Liver (tissue), 9 donors: ENCODE measurements around the gene KCP. TPM values are rescaled to one million over a fixed set of nuclear protein-coding genes. Genes with fewer than 3 reads are reported as not detected.

Experiments
- DNase-seq: peaks from one replicate; pipeline ENCODE4 v3.0.0-alpha.2; 2017; ENCODE audit warnings: low spot score
- H3K27ac ChIP-seq, 2 donors: one replicate each; pipeline ENCODE4 v1.7.0; 2013; ENCODE audit warnings: inconsistent platforms in 2 of 2, low read length in 2 of 2, control low read depth in 1 of 2, low read depth in 1 of 2, mild to moderate bottlenecking in 1 of 2
- H3K27me3 ChIP-seq, 4 donors: one replicate each; pipeline versions ENCODE4 v1.6.1 to v1.7.0; 2013; ENCODE audit warnings: low read length in 3 of 4, inconsistent platforms in 1 of 4, mild to moderate bottlenecking in 1 of 4, moderate library complexity in 1 of 4; ENCODE audit not compliant: control insufficient read depth in 4 of 4, insufficient read depth in 4 of 4
- H3K36me3 ChIP-seq, 4 donors: one replicate each; pipeline versions ENCODE4 v1.6.1 to v1.7.0; 2013; ENCODE audit warnings: low read length in 3 of 4, mild to moderate bottlenecking in 3 of 4, low read depth in 1 of 4, moderate library complexity in 1 of 4; ENCODE audit not compliant: control insufficient read depth in 4 of 4, insufficient read depth in 3 of 4
- H3K4me1 ChIP-seq, 4 donors: one replicate each; pipeline versions ENCODE4 v1.6.1 to v1.7.0; 2013; ENCODE audit warnings: low read length in 3 of 4, mild to moderate bottlenecking in 3 of 4, moderate library complexity in 1 of 4; ENCODE audit not compliant: control insufficient read depth in 4 of 4, insufficient read depth in 4 of 4
- H3K4me3 ChIP-seq, 3 donors: one replicate each; pipeline versions ENCODE4 v1.6.1 to v1.7.0; 2013; ENCODE audit warnings: low read length in 3 of 3, control low read depth in 1 of 3, low read depth in 1 of 3, mild to moderate bottlenecking in 1 of 3
- H3K9ac ChIP-seq, 2 donors: one replicate each; pipeline ENCODE4 v1.7.0; 2013; ENCODE audit warnings: low read length in 2 of 2, mild to moderate bottlenecking in 2 of 2, moderate library complexity in 2 of 2, control low read depth in 1 of 2, low read depth in 1 of 2
- H3K9me3 ChIP-seq, 4 donors: one replicate each; pipeline versions ENCODE4 v1.6.1 to v1.7.0; 2013; ENCODE audit warnings: low read length in 3 of 4; ENCODE audit not compliant: control insufficient read depth in 4 of 4
- ATF3 ChIP-seq: IDR thresholded peaks from 2 replicates; pipeline ENCODE4 v1.6.1; 2016; ENCODE audit warnings: antibody characterized with exemption
- CTCF ChIP-seq: fragments of 150-350 bp; IDR thresholded peaks from 2 replicates; pipeline ENCODE4 v1.5.1; 2017; ENCODE audit warnings: improper control_type of control experiment, low read depth, low read length; ENCODE audit not compliant: missing input control
- EGR1 ChIP-seq, 2 donors: IDR thresholded peaks; 2 replicates each; pipeline ENCODE4 v1.6.1; 2016 to 2018; ENCODE audit warnings: antibody characterized with exemption in 2 of 2, low read depth in 2 of 2
- FOXA1 ChIP-seq: IDR thresholded peaks from 2 replicates; pipeline ENCODE4 v1.6.1; 2016; ENCODE audit warnings: antibody characterized with exemption
- FOXA2 ChIP-seq: IDR thresholded peaks from 2 replicates; pipeline ENCODE4 v1.6.1; 2016; ENCODE audit warnings: antibody characterized with exemption
- GABPA ChIP-seq, 2 donors: IDR thresholded peaks in 1 of 2; conservative IDR thresholded peaks in 1 of 2; 2 replicates each; pipeline ENCODE4 v1.6.1; 2016; ENCODE audit warnings: antibody characterized with exemption in 2 of 2, mild to moderate bottlenecking in 1 of 2, moderate library complexity in 1 of 2
- HNF4A ChIP-seq, 2 donors: conservative IDR thresholded peaks; 2 replicates each; pipeline ENCODE4 v1.6.1; 2016; ENCODE audit warnings: antibody characterized with exemption in 2 of 2, mild to moderate bottlenecking in 2 of 2
- HNF4G ChIP-seq: IDR thresholded peaks from 2 replicates; pipeline ENCODE4 v1.6.1; 2016; ENCODE audit warnings: antibody characterized with exemption
- JUND ChIP-seq, 2 donors: IDR thresholded peaks; 2 replicates each; pipeline ENCODE4 v1.6.1; 2016; ENCODE audit warnings: antibody characterized with exemption in 2 of 2
- MAX ChIP-seq: IDR thresholded peaks from 2 replicates; pipeline ENCODE4 v1.6.1; 2016; ENCODE audit warnings: antibody characterized with exemption
- NR2F2 ChIP-seq: IDR thresholded peaks from 2 replicates; pipeline ENCODE4 v1.6.1; 2016; ENCODE audit warnings: antibody characterized with exemption
- RAD21 ChIP-seq, 2 donors: IDR thresholded peaks; 2 replicates each; pipeline ENCODE4 v1.6.1; 2016; ENCODE audit warnings: antibody characterized with exemption in 2 of 2, mild to moderate bottlenecking in 2 of 2
- REST ChIP-seq: IDR thresholded peaks from 2 replicates; pipeline ENCODE4 v1.6.1; 2016; ENCODE audit warnings: antibody characterized with exemption, mild to moderate bottlenecking
- RXRA ChIP-seq, 2 donors: IDR thresholded peaks; 2 replicates each; pipeline ENCODE4 v1.6.1; 2017 to 2018; ENCODE audit warnings: antibody characterized with exemption in 2 of 2, mild to moderate bottlenecking in 1 of 2
- SP1 ChIP-seq: IDR thresholded peaks from 2 replicates; pipeline ENCODE4 v1.6.1; 2018; ENCODE audit warnings: antibody characterized with exemption, mild to moderate bottlenecking
- TAF1 ChIP-seq: conservative IDR thresholded peaks from 2 replicates; pipeline ENCODE4 v1.6.1; 2016; ENCODE audit warnings: antibody characterized with exemption, mild to moderate bottlenecking
- YY1 ChIP-seq: IDR thresholded peaks from 2 replicates; pipeline ENCODE4 v1.6.1; 2016; ENCODE audit warnings: antibody characterized with exemption, mild to moderate bottlenecking
- ZBTB33 ChIP-seq: IDR thresholded peaks from 2 replicates; pipeline ENCODE4 v1.6.1; 2016; ENCODE audit warnings: antibody characterized with exemption
- WGBS: extraction: QIAGEN DNeasy Blood & Tissue Kit; methylation state at CpG from one replicate; pipeline ENCODE4 v1.1.7; 2013; 5-methylcytosine and 5-hydroxymethylcytosine counted together
- polyA plus RNA-seq, 2 donors: library from polyadenylated mRNA; stranded (reverse) in 1 of 2; unstranded in 1 of 2; fragments of 200-250 nt in 1 of 2; fragments of >200 nt in 1 of 2; fragmentation: Nextera tagmentation in 1 of 2; extraction: Ambion mirVana in 1 of 2; gene quantifications; one replicate each; pipeline versions ENCODE4 v1.2.1 to v1.2.3, GENCODE V29; 2013 to 2015
- total RNA-seq, 2 donors: library from RNA; depleted of rRNA; stranded (reverse); fragments of >200 nt; gene quantifications; one replicate each; pipeline ENCODE4 v1.2.3, GENCODE V29; 2014
- donor health status: healthy.
- donor health status: healthy.
- donor health status: healthy.
- donor health status: healthy.
- donor health status: healthy.

The KCP gene
- total and polyA plus RNA-seq, 4 donors = 0.02 to 0.08 (median 0.05) TPM; not detected in 1

- WGBS = 86% methylated on average over 14 of the region's 14 CpGs
- Histone ChIP-seq H3K9ac (no peak overlapping the region), H3K4me1 (peaks cover 0 to 17% (median 11%) of the 10 kb centered on the region in 4 donors), H3K36me3 (no peaks in the 10 kb centered on the region), H3K27me3 (no peaks in the 10 kb centered on the region), H3K4me3 (no peak overlapping the region), H3K27ac (no peak overlapping the region), H3K9me3 (no peaks in the 10 kb centered on the region)
- DNase-seq = no peak
- TF ChIP-seq GABPA (IDR thresholded peaks at IDR 0.05 in 1 of 2, conservative IDR thresholded peaks at IDR 0.05 in 1 of 2) (no peak), HNF4A (conservative IDR thresholded peaks at IDR 0.05) (no peak), JUND (IDR thresholded peaks at IDR 0.05) (no peak), EGR1 (IDR thresholded peaks at IDR 0.05; ENCODE audit: low read depth in 2 of 2) (no peak), REST (no peak), NR2F2 (no peak), FOXA2 (no peak), FOXA1 (no peak), ZBTB33 (no peak), TAF1 (no peak), RXRA (IDR thresholded peaks at IDR 0.05) (no peak)
These were observed 6.7 kb downstream of the KCP start for GRCh38 chr7:128903621-128904361.

- H3K27me3 ChIP-seq = no peaks in the 10 kb centered on the region
- WGBS = 87% methylated on average over 12 of the region's 12 CpGs
- peaks cover 0 to 17% (median 13%) of the 10 kb centered on the region in 4 donors for H3K4me1 ChIP-seq
- no peak overlapping the region for H3K4me3 ChIP-seq
- no peak overlapping the region for H3K9ac ChIP-seq
- no peak overlapping the region for H3K27ac ChIP-seq
- no peaks in the 10 kb centered on the region for H3K9me3 ChIP-seq
- no peaks in the 10 kb centered on the region for H3K36me3 ChIP-seq
- DNase-seq = no peak
- TF ChIP-seq YY1 (no peak), TAF1 (no peak), JUND (IDR thresholded peaks at IDR 0.05) (no peak), NR2F2 (no peak), RXRA (IDR thresholded peaks at IDR 0.05) (no peak), HNF4A (conservative IDR thresholded peaks at IDR 0.05) (no peak), FOXA2 (no peak), ATF3 (no peak), CTCF (no peak), RAD21 (IDR thresholded peaks at IDR 0.05) (no peak), MAX (no peak), EGR1 (IDR thresholded peaks at IDR 0.05; ENCODE audit: low read depth in 2 of 2) (no peak), ZBTB33 (no peak), SP1 (no peak), HNF4G (no peak), GABPA (IDR thresholded peaks at IDR 0.05 in 1 of 2, conservative IDR thresholded peaks at IDR 0.05 in 1 of 2) (no peak), FOXA1 (no peak)
These were observed 7.5 kb downstream of the KCP start for GRCh38 chr7:128902761-128903585.
